D721Med (cell line): ENCODE measurements around the gene BAX.
A peak's percentile ranks its signal among the peaks of the same experiment; 100 is the strongest.

Experiments
- DNase-seq: peaks from one replicate; pipeline ENCODE4 v3.0.0; 2011; ENCODE audit warnings: low spot score; ENCODE audit not compliant: insufficient read length
- FAIRE-seq: peaks from 2 replicates; lab custom pipeline; 2011; peaks lifted over from hg19 to GRCh38; lab: Jason Lieb, UNC
- TF ChIP-seq, protein P1 (sequence below): IDR thresholded peaks from 2 replicates; pipeline ENCODE4 v1.5.1; 2012; ENCODE audit warnings: mild to moderate bottlenecking, control low read depth; ENCODE audit not compliant: insufficient read depth; ENCODE audit errors: missing control alignments

Gene BAX

DNA sequence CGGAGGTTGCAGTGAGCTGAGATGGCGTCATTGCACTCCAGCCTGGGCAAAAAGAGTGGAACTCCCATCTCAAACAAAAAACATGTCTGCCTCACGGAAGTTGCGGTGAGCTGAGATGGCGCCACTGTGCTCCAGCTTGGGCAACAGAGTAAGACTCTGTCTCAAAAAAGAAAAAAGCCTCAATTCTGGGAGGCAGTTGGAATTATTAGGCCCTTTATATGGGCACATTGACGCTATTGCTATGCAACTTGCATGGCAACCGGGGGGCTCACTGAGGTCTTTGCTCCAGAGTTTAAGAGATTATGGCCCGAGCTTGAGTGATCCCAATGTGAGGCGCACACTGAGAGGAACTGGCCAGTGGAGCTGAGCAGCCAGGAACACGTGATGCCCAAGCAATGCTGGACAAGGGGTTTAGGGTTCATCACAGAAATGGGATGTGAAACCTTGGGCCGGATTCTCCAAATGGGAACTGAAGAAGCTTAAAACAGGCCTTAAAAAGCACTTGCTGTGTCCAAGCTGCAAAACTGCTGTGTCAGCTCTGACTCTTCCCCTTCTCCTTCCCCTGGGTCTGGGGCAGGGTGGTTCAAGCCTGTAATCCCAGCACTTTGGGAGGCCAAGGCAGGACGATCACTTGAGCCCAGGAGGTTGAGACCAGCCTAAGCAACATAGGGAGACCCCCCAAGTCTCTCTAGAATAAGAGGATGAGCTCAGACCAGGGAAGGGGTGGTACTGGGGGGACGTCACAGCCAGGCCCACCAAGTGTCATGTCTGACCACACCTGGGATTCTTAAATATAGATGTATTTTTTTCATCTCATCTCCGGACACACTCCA, 12.9 kb downstream of the BAX start:
- TF ChIP-seq, protein P1, sequence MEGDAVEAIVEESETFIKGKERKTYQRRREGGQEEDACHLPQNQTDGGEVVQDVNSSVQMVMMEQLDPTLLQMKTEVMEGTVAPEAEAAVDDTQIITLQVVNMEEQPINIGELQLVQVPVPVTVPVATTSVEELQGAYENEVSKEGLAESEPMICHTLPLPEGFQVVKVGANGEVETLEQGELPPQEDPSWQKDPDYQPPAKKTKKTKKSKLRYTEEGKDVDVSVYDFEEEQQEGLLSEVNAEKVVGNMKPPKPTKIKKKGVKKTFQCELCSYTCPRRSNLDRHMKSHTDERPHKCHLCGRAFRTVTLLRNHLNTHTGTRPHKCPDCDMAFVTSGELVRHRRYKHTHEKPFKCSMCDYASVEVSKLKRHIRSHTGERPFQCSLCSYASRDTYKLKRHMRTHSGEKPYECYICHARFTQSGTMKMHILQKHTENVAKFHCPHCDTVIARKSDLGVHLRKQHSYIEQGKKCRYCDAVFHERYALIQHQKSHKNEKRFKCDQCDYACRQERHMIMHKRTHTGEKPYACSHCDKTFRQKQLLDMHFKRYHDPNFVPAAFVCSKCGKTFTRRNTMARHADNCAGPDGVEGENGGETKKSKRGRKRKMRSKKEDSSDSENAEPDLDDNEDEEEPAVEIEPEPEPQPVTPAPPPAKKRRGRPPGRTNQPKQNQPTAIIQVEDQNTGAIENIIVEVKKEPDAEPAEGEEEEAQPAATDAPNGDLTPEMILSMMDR: no peak
- DNase-seq: no peak
- no peak for FAIRE-seq

DNA sequence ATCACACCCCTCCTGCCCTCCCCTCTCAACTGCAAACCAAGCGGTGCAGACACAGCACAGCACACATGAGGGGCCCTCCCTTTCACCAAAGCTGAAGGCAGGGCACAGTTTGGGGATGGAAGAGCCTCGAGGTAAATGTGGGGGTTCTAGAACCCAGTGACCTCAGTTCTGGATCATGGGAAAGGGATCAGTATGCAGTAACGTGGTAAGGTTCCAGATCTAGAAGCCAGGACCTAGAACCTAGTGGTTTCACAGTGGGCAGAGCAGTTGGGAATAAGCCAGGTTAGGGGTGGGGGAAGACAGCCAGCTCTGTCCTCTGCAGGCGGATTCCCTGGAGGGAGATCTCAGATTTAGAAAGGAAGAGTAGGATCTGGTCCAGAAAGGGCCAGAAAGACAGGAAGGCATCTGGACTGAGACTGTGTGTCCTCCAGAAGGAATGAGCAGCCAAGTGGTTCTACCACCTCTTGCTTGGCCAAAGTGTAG, 13.5 kb downstream of the BAX start:
- TF ChIP-seq, protein P1: no peak
- DNase-seq (no peak), FAIRE-seq (no peak)

DNA sequence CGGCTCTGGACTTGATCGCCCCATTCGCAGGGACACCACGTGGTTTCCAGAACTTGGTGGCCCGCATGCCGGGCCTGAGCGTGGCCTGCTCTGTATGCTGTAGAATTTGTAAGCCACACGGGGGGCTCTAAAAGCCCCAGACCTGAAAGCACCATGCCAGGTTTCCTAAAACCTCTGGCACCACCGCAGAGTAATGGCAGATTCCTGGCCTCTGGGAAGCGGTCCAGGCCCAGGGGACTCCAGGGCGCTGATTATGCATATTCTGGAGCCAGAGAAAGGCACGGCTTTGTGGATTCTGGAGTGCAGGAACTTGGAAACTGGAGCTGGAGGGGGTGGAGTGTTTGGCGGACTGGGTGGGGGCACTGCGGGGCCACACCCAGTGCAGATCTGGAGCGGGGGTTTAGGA, 14.1 kb downstream of the BAX start:
- DNase-seq: no peak
- TF ChIP-seq, protein P1: no peak
- FAIRE-seq: no peak

DNA sequence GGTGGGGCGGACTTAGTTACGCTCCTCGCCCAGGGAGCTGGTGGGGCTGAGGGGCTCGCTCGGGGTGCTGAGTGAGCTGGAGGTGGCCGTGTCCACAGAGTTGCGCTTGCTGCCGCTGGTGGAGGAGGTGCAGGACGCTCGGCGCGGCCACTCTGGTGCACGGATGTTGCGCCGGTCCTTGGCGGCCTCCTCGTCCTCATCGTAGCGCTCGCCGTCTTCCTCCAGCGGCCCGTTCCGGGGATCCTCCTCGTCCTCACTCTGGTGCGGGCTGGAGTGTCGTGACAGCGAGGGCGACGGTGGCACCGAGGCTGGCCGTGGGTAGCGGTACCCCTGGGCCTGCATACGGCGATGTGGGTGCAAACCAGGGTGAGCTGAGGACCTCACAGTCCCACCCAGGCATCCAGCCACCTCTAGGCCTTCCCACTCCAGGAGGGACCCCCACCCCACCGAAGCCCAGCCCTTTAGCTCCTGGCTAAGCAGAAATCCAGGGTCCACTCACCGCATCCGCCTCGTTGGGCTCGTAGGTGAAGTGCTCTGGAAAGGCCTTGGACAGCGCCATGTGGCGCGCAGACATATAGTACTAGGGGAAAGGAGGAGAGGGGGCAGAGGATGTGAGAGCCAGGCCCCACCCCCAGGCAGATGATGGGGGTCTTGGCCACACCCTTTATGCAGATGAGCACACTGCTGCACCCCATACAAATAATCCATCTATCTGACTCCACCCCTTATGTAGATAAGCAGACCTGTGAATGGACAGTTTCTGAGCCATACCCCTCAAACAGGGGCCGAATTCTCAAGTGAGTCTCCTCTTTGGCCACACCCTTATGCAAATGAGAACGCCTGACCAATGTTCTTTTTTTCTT, 14.8 kb downstream of the BAX start:
- DNase-seq (no peak), FAIRE-seq (no peak)
- TF ChIP-seq, protein P1: no peak

DNA sequence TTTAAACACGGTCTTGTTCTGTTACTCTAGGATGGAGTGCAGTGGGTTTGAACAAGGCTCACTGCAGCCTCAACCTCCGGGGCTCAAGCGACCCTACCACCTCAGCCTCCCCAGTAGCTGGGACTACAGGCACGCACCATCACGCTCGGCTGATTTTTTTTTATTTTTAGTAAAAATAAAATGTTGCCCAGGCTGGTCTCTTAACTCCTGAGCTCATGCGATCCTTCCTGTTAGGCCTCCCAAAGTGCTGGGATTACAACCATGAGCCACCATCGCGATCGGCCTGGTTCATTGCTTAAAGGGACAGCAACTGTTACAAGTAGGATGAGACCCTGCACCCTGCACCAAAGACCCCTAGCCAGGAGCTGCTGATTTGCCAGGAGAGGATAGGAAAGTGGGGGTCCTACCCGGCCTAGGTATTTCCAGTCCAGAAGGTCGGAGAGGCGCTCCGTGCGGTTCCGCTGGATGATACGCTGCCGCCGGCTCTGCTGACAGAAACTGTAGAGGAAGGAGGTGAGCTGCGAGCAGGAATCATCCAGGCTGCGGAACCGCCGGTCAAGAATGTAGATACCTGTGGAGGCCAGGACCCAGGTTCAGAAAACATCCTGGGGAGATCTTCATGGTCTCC, 15.6 kb downstream of the BAX start:
- DNase-seq (no peak), FAIRE-seq (no peak)
- TF ChIP-seq, protein P1: no peak

DNA sequence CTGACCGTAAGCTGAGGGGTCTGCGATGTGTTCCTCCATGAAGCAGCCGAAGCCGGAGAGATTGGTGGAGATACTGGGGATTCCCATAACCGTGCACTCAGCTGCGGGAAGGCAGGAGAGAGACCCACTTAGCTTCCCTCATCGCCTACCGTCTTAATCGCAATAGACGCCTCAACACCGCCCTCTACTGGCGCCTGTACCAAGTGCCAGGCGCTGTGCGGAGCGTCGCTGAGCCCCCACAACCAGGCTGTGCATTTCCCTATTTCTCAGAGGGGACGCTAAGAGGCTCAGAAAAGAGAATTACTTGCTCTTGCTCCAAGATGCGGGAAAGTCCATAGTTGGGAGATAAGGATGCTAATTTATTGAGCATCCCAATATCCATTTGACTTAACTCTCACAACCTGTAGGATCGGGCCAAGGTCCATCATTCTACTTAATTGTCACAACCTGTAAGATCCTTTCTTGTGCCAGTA, 16.3 kb downstream of the BAX start:
- DNase-seq (peak; percentile 91), FAIRE-seq (no peak)
- TF ChIP-seq, protein P1: peak; percentile 91
